Endothelial cell of umbilical vein (primary cell): ENCODE data around the gene DIAPH1.

Source experiments
- CTCF ChIP-seq, 2 donors: IDR thresholded peaks; 1 replicate in 1 of 2; 2 replicates in 1 of 2; pipeline ENCODE4 v1.5.1; 2011; ENCODE audit warnings: low read length in 2 of 2, mild to moderate bottlenecking in 2 of 2, moderate library complexity in 2 of 2, control low read depth in 1 of 2, inconsistent platforms in 1 of 2, low read depth in 1 of 2; ENCODE audit not compliant: insufficient read depth in 1 of 2; ENCODE audit errors: extremely low read depth in 1 of 2
- EZH2 ChIP-seq: IDR thresholded peaks from 2 replicates; pipeline ENCODE4 v1.6.1; 2012; ENCODE audit warnings: borderline replicate concordance, low read depth, mild to moderate bottlenecking, moderate library complexity, low read length, inconsistent platforms; ENCODE audit not compliant: severe bottlenecking
- GATA2 ChIP-seq: IDR thresholded peaks from 2 replicates; pipeline ENCODE4 v1.7.0; 2011; ENCODE audit warnings: low read depth, mild to moderate bottlenecking, moderate library complexity, mixed read lengths, low read length; ENCODE audit not compliant: insufficient read length, insufficient read depth
- JUN ChIP-seq: IDR thresholded peaks from 2 replicates; pipeline ENCODE4 v1.6.1; 2011; ENCODE audit warnings: borderline replicate concordance, low read depth; ENCODE audit not compliant: insufficient read length, insufficient read depth
- MYC ChIP-seq: IDR thresholded peaks from one replicate; pipeline ENCODE4 v1.6.1; 2011; ENCODE audit warnings: mild to moderate bottlenecking, low read depth, low read length
- POLR2A ChIP-seq: IDR thresholded peaks from 2 replicates; pipeline ENCODE4 v1.6.1; 2012; ENCODE audit warnings: low read depth, mild to moderate bottlenecking, control low read depth, low read length
- POLR2AphosphoS5 ChIP-seq: IDR thresholded peaks from 2 replicates; pipeline ENCODE4 v1.6.1; 2012; ENCODE audit warnings: low read depth, mild to moderate bottlenecking, control low read depth, low read length, moderate library complexity; ENCODE audit not compliant: insufficient read depth
- TF ChIP-seq, protein P1 (sequence below): IDR thresholded peaks from 2 replicates; pipeline ENCODE4 v1.6.1; 2011; ENCODE audit not compliant: insufficient read depth, insufficient read length

- peak; percentile 77 for TF ChIP-seq POLR2A
- peak; percentile 98 to 99 for TF ChIP-seq CTCF (IDR thresholded peaks at IDR 0.05; ENCODE audit: extremely low read depth in 1 of 2, insufficient read depth in 1 of 2, low read depth in 1 of 2, low read length in 2 of 2)
- peak; percentile 91 for TF ChIP-seq POLR2AphosphoS5
- no peak for TF ChIP-seq EZH2
- TF ChIP-seq, protein P1, sequence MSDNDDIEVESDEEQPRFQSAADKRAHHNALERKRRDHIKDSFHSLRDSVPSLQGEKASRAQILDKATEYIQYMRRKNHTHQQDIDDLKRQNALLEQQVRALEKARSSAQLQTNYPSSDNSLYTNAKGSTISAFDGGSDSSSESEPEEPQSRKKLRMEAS = peak; percentile 90
- TF ChIP-seq JUN = no peak
- no peak for TF ChIP-seq GATA2
- TF ChIP-seq MYC = peak; percentile 68
These were observed at the start of gene DIAPH1 for GRCh38 chr5:141618804-141619554.
